Endothelial cell of umbilical vein (primary cell): ENCODE results near the gene PPP1R18.

Experiments
- CTCF ChIP-seq, 2 donors: IDR thresholded peaks; 1 replicate in 1 of 2; 2 replicates in 1 of 2; pipeline ENCODE4 v1.5.1; 2011; ENCODE audit warnings: low read length in 2 of 2, mild to moderate bottlenecking in 2 of 2, moderate library complexity in 2 of 2, control low read depth in 1 of 2, inconsistent platforms in 1 of 2, low read depth in 1 of 2; ENCODE audit not compliant: insufficient read depth in 1 of 2; ENCODE audit errors: extremely low read depth in 1 of 2
- EZH2 ChIP-seq: IDR thresholded peaks from 2 replicates; pipeline ENCODE4 v1.6.1; 2012; ENCODE audit warnings: borderline replicate concordance, low read depth, mild to moderate bottlenecking, moderate library complexity, low read length, inconsistent platforms; ENCODE audit not compliant: severe bottlenecking
- MYC ChIP-seq: IDR thresholded peaks from one replicate; pipeline ENCODE4 v1.6.1; 2011; ENCODE audit warnings: mild to moderate bottlenecking, low read depth, low read length
- POLR2A ChIP-seq: IDR thresholded peaks from 2 replicates; pipeline ENCODE4 v1.6.1; 2012; ENCODE audit warnings: low read depth, mild to moderate bottlenecking, control low read depth, low read length
- POLR2AphosphoS5 ChIP-seq: IDR thresholded peaks from 2 replicates; pipeline ENCODE4 v1.6.1; 2012; ENCODE audit warnings: low read depth, mild to moderate bottlenecking, control low read depth, low read length, moderate library complexity; ENCODE audit not compliant: insufficient read depth
- TF ChIP-seq, protein P1 (sequence below): IDR thresholded peaks from 2 replicates; pipeline ENCODE4 v1.6.1; 2011; ENCODE audit not compliant: insufficient read depth, insufficient read length

GRCh38 chr6:30679765-30680535 is 6.5 kb downstream of the PPP1R18 start:
- TF ChIP-seq CTCF (IDR thresholded peaks at IDR 0.05; ENCODE audit: extremely low read depth in 1 of 2, insufficient read depth in 1 of 2, low read depth in 1 of 2, low read length in 2 of 2) (no peak), POLR2A (no peak), EZH2 (no peak), POLR2AphosphoS5 (no peak), MYC (no peak)
- TF ChIP-seq, protein P1, sequence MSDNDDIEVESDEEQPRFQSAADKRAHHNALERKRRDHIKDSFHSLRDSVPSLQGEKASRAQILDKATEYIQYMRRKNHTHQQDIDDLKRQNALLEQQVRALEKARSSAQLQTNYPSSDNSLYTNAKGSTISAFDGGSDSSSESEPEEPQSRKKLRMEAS, result no peak
